Adrenal gland (tissue), 19 donors: ENCODE measurements around the gene PRORP. TPM values are rescaled to one million over a fixed set of nuclear protein-coding genes. Genes with fewer than 3 reads are reported as not detected.
A peak's percentile ranks its signal among the peaks of the same experiment; 100 is the strongest.

ENCODE experiments used
- DNase-seq, 7 donors: peaks; one replicate each; pipeline ENCODE4 v3.0.0-alpha.2; 2019 to 2020
- H3K27ac ChIP-seq, 5 donors: fragments of 200-600 bp; sonication (generic) in 4 of 5; 1 replicate in 3 of 5; 2 replicates in 2 of 5; pipeline versions ENCODE4 v1.5.1 to v1.8.0; 2016 to 2020; ENCODE audit warnings: mild to moderate bottlenecking in 1 of 5
- H3K27me3 ChIP-seq: fragments of 200-600 bp; 2 replicates; pipeline ENCODE4 v1.8.0; 2021
- H3K36me3 ChIP-seq, 2 donors: fragments of 200-600 bp; replicated peaks in 1 of 2; 1 replicate in 1 of 2; 2 replicates in 1 of 2; pipeline versions ENCODE4 v1.5.1 to v1.8.0; 2018 to 2022
- H3K4me1 ChIP-seq, 2 donors: fragments of 200-600 bp; replicated peaks in 1 of 2; 1 replicate in 1 of 2; 2 replicates in 1 of 2; pipeline versions ENCODE4 v1.5.1 to v1.8.0; 2018 to 2021
- H3K4me3 ChIP-seq, 4 donors: fragments of 200-600 bp; sonication (generic) in 3 of 4; one replicate each; pipeline ENCODE4 v1.5.1; 2016 to 2018
- H3K9me3 ChIP-seq, 3 donors: fragments of 200-600 bp; sonication (generic) in 1 of 3; replicated peaks in 1 of 3; 1 replicate in 2 of 3; 2 replicates in 1 of 3; pipeline versions ENCODE4 v1.5.1 to v1.8.0; 2016 to 2021
- CTCF ChIP-seq, 6 experiments: fragments of 450-650 bp in 4 of 6; fragments of 200-600 bp in 2 of 6; sonication (generic) in 1 of 6; IDR thresholded peaks; 1 replicate in 5 of 6; 2 replicates in 1 of 6; pipeline versions ENCODE4 v1.5.1 to v1.8.0; 2016 to 2021; ENCODE audit warnings: antibody characterized with exemption in 6 of 6, mild to moderate bottlenecking in 2 of 6, moderate library complexity in 1 of 6
- POLR2A ChIP-seq, 2 donors: fragments of 450-650 bp; IDR thresholded peaks; one replicate each; pipeline ENCODE4 v1.6.1; 2017; ENCODE audit warnings: antibody characterized with exemption in 2 of 2, mild to moderate bottlenecking in 2 of 2, moderate library complexity in 1 of 2
- WGBS, 4 donors: extraction: QIAGEN DNeasy Blood & Tissue Kit in 2 of 4; methylation state at CpG; one replicate each; pipeline versions ENCODE4 v1.1.5 to v1.1.7; 2013 to 2017; 5-methylcytosine and 5-hydroxymethylcytosine counted together
- intact Hi-C, 2 donors: fragments of 100-400 bp; cut with DNase I; formaldehyde crosslinking; loops; one replicate each; pipeline versions ENCODE4 v1.14.1 to v1.15.0; 2022 to 2023
- long read RNA-seq, 10 donors: library from polyadenylated mRNA in 3 of 10; unstranded in 2 of 10; stranded (forward) in 1 of 10; transcript quantifications; one replicate each; pipeline ENCODE4 v2.0.0 and lab custom pipeline, GENCODE V29; 2021 to 2026
- polyA plus RNA-seq, 3 donors: library from polyadenylated mRNA; stranded (reverse); fragments of 200-250 nt in 2 of 3; fragments of 350-450 nt in 1 of 3; fragmentation: Illumina TruSeq in 1 of 3; extraction: RNeasy Lipid Tissue Mini Kit (QIAGEN cat#74804) in 1 of 3; gene quantifications; one replicate each; pipeline ENCODE4 v1.2.3, GENCODE V29; 2013 to 2014
- total RNA-seq, 9 donors: library from RNA; depleted of rRNA in 4 of 9; stranded (reverse); fragments of >200 nt in 4 of 9; fragments of 120-200 nt in 1 of 9; fragmentation: NEBNext Ultra II Directional in 1 of 9; extraction: Animal tissue kit (Norgen Biotek cat#: 25700) in 1 of 9; gene quantifications; one replicate each; pipeline versions ENCODE4 v1.1.0 to v1.2.4, GENCODE V29; 2013 to 2023
- donor health status: healthy with polysubstance abuse.
- donor health status: Bipolar disorder and iron deficiency.
- donor health status: DM: yes; HTN: yes; CAD: no.
- donor health status: DM: no; HTN: no; CAD: no.
- donor health status: DM: no; HTN: no; CAD: no.
- donor health status: DM: yes; HTN: yes; CAD: no.

PRORP gene
- 10 to 100 TPM; 20.0 to 48.6 (median 33.0) TPM for total RNA-seq
- polyA plus RNA-seq = 10 to 100 TPM in 2 of 3 donors, 1 to 10 TPM in 1; 3.9 to 52.2 (median 11.9) TPM
- long read RNA-seq, donor 1, full-length matches to known transcripts = 15 of 15 reads
- long read RNA-seq, donor 1, partial matches to known transcripts = 0 of 15 reads
- long read RNA-seq, donor 1, other reads (novel, unspliced or antisense) = 0 of 15 reads
- long read RNA-seq, donor 2, full-length matches to known transcripts = 9 of 9 reads
- long read RNA-seq, donor 2, partial matches to known transcripts = 0 of 9 reads
- long read RNA-seq, donor 2, other reads (novel, unspliced or antisense) = 0 of 9 reads
- long read RNA-seq, donor 3, transcript KIAA0391-203 (8 exons, 2,611 nt) = major isoform, 6 of 7 reads
- long read RNA-seq, donor 3, partial matches to known transcripts = 0 of 7 reads
- long read RNA-seq, donor 3, other reads (novel, unspliced or antisense) = 0 of 7 reads
- long read RNA-seq, donor 4, partial matches to known transcripts = 0 of 7 reads
- long read RNA-seq, donor 4, other reads (novel, unspliced or antisense) = 2 of 7 reads
- long read RNA-seq, donor 5, full-length matches to known transcripts = 49 of 57 reads
- long read RNA-seq, donor 5, partial matches to known transcripts = 3 of 57 reads
- long read RNA-seq, donor 5, other reads (novel, unspliced or antisense) = 5 of 57 reads
- long read RNA-seq, donor 6, partial matches to known transcripts = 0 of 2 reads
- long read RNA-seq, donor 6, other reads (novel, unspliced or antisense) = 0 of 2 reads
- long read RNA-seq, donor 7, partial matches to known transcripts = 0 of 5 reads
- long read RNA-seq, donor 7, other reads (novel, unspliced or antisense) = 0 of 5 reads
- long read RNA-seq, donor 8, transcript KIAA0391-203 (8 exons, 2,611 nt) = major isoform, 6 of 6 reads
- long read RNA-seq, donor 8, partial matches to known transcripts = 0 of 6 reads
- long read RNA-seq, donor 8, other reads (novel, unspliced or antisense) = 0 of 6 reads
- long read RNA-seq, donor 9, full-length matches to known transcripts = 5 of 5 reads
- long read RNA-seq, donor 9, partial matches to known transcripts = 0 of 5 reads
- long read RNA-seq, donor 9, other reads (novel, unspliced or antisense) = 0 of 5 reads
- long read RNA-seq, donor 10, full-length matches to known transcripts = 3 of 3 reads
- long read RNA-seq, donor 10, partial matches to known transcripts = 0 of 3 reads
- long read RNA-seq, donor 10, other reads (novel, unspliced or antisense) = 0 of 3 reads

- intact Hi-C loops = no loop called here
- WGBS, 4 donors = 0 to 1% (median 0%) methylated on average over 39 to 57 of the region's 57 CpGs
- H3K27me3 ChIP-seq = no peaks in the 10 kb centered on the region
Measured at GRCh38 chr14:35121887-35122695, at the start of gene PRORP, which contains the start of gene PPP2R3C. TSS of gene PRORP (plus strand) at chr14:35122552. CDS start at chr14:35123246, 694 bp downstream. TSS of gene PPP2R3C (minus strand) at chr14:35121990. CDS start at chr14:35121959, 31 bp downstream.

GRCh38 chr14:35073486-35073885 lies 48.9 kb upstream of the PRORP start:
- no peaks in the 10 kb centered on the region for H3K4me1 ChIP-seq
- H3K27ac ChIP-seq = no peak overlapping the region
- intact Hi-C loops = no loop called here
- no peaks in the 10 kb centered on the region for H3K9me3 ChIP-seq
- 36 to 67% (median 57%) methylated on average over 1 of the region's 1 CpG for WGBS, 4 donors
- H3K27me3 ChIP-seq = no peaks in the 10 kb centered on the region
- DNase-seq = no peak
- H3K36me3 ChIP-seq = peaks cover 0 to 22% of the 10 kb centered on the region in 2 donors
- H3K4me3 ChIP-seq = no peak overlapping the region
- TF ChIP-seq POLR2A (IDR thresholded peaks at IDR 0.05) (no peak), CTCF (IDR thresholded peaks at IDR 0.05) (no peak)

More at GRCh38 chr14:35121887-35122695, at the start of gene PRORP, which contains the start of gene PPP2R3C:
- DNase-seq = peak; percentile 81 to 97 (median 92)
- TF ChIP-seq POLR2A (IDR thresholded peaks at IDR 0.05) (peak in 1 of 2 donors; percentile 81), CTCF (IDR thresholded peaks at IDR 0.05) (no peak)
- Histone ChIP-seq H3K4me3 (peak within 1 kb of the TSS; percentile 31 to 80 (median 69)), H3K36me3 (peaks cover 0 to 3% of the 10 kb centered on the region in 2 donors), H3K4me1 (peaks cover 0 to 15% of the 10 kb centered on the region in 2 donors), H3K9me3 (no peaks in the 10 kb centered on the region), H3K27ac (peak within 1 kb of the TSS; percentile 92 to 97 (median 92))

GRCh38 chr14:35078082-35078481 lies 44.3 kb upstream of the PRORP start:
- peaks cover 0 to 47% of the 10 kb centered on the region in 2 donors for H3K36me3 ChIP-seq

More at GRCh38 chr14:35078082-35078481, 44.3 kb upstream of the PRORP start:
- H3K4me3 ChIP-seq = no peak overlapping the region
- WGBS, 4 donors = 96 to 98% (median 97%) methylated on average over 2 of the region's 2 CpGs
- DNase-seq = no peak
- intact Hi-C loops = no loop called here
- H3K9me3 ChIP-seq = no peaks in the 10 kb centered on the region
- H3K27ac ChIP-seq = no peak overlapping the region
- TF ChIP-seq CTCF (IDR thresholded peaks at IDR 0.05) = no peak
- no peak for TF ChIP-seq POLR2A (IDR thresholded peaks at IDR 0.05)
- H3K4me1 ChIP-seq = no peaks in the 10 kb centered on the region
- no peaks in the 10 kb centered on the region for H3K27me3 ChIP-seq
